SK-N-SH (cell line): ENCODE measurements around the gene SETD4. TPM values are rescaled to one million over a fixed set of nuclear protein-coding genes. Genes with fewer than 3 reads are reported as not detected.

Experiments
- CTCF ChIA-PET: fragments of 300-600, 350-600 bp; formaldehyde crosslinking; extraction: SDS; loops from one replicate; lab custom pipeline; 2021; lab: Yijun Ruan, JAX
- POLR2A ChIA-PET: fragments of 350-600 bp; sonication (Branson Sonifier 250); formaldehyde crosslinking; extraction: SDS; loops from one replicate; lab custom pipeline; 2020; ENCODE audit warnings: antibody characterized with exemption, inconsistent platforms; lab: Yijun Ruan, JAX
- DNase-seq: peaks from one replicate; pipeline ENCODE4 v3.0.0; 2012
- H2AFZ ChIP-seq: fragments of 200-600 bp; sonication (generic); 2 replicates; pipeline ENCODE4 v1.8.1; 2016; ENCODE audit warnings: antibody characterized with exemption, mild to moderate bottlenecking, low read depth
- H3F3A ChIP-seq: fragments of 200-600 bp; sonication (generic); replicated peaks from 2 replicates; pipeline ENCODE3; 2016; ENCODE audit warnings: antibody characterized with exemption, mild to moderate bottlenecking; ENCODE audit not compliant: insufficient read depth
- H3K27ac ChIP-seq, 2 experiments: fragments of 200-500 bp in 1 of 2; fragments of 200-600 bp in 1 of 2; sonication (Bioruptor generic) in 1 of 2; sonication (generic), shearing (Covaris generic) in 1 of 2; 2 replicates each; pipeline versions ENCODE4 v1.5.1 to v1.6.1; 2014 to 2016; ENCODE audit warnings: low read depth in 2 of 2, inconsistent platforms in 1 of 2, low read length in 1 of 2, mild to moderate bottlenecking in 1 of 2, mixed read lengths in 1 of 2
- H3K27me3 ChIP-seq: fragments of 200-600 bp; sonication (generic), shearing (Covaris generic); 2 replicates; pipeline ENCODE4 v1.6.1; 2016; ENCODE audit warnings: mixed run types; ENCODE audit not compliant: insufficient read depth
- H3K36me3 ChIP-seq, 2 experiments: fragments of 200-500 bp in 1 of 2; fragments of 200-600 bp in 1 of 2; sonication (Bioruptor generic) in 1 of 2; sonication (generic) in 1 of 2; replicated peaks in 1 of 2; 2 replicates each; pipeline versions ENCODE3 to v1.5.1; 2014 to 2016; ENCODE audit warnings: low read length in 1 of 2, mild to moderate bottlenecking in 1 of 2; ENCODE audit not compliant: insufficient read depth in 2 of 2, control insufficient read depth in 1 of 2
- H3K4me1 ChIP-seq, 2 experiments: fragments of 200-500 bp in 1 of 2; fragments of 200-600 bp in 1 of 2; sonication (Bioruptor generic) in 1 of 2; sonication (generic), shearing (Covaris generic) in 1 of 2; 2 replicates each; pipeline versions ENCODE4 v1.5.1 to v1.6.1; 2014 to 2016; ENCODE audit warnings: low read depth in 1 of 2, low read length in 1 of 2, mixed run types in 1 of 2; ENCODE audit not compliant: insufficient read depth in 2 of 2, control insufficient read depth in 1 of 2
- H3K4me2 ChIP-seq: fragments of 200-600 bp; sonication (generic), shearing (Covaris generic); 2 replicates; pipeline ENCODE4 v1.6.1; 2017; ENCODE audit warnings: mixed run types
- H3K4me3 ChIP-seq, 2 experiments: fragments of 200-500 bp in 1 of 2; fragments of 200-600 bp in 1 of 2; sonication (Bioruptor generic) in 1 of 2; sonication (generic), shearing (Covaris generic) in 1 of 2; 2 replicates each; pipeline versions ENCODE4 v1.5.1 to v1.8.1; 2014 to 2016; ENCODE audit warnings: low read depth in 2 of 2, inconsistent platforms in 1 of 2, low read length in 1 of 2, mild to moderate bottlenecking in 1 of 2, mixed read lengths in 1 of 2, moderate library complexity in 1 of 2
- H3K79me2 ChIP-seq: fragments of 200-600 bp; sonication (generic); 2 replicates; pipeline ENCODE4 v1.8.1; 2017; ENCODE audit warnings: mild to moderate bottlenecking; ENCODE audit not compliant: insufficient read depth
- H3K9ac ChIP-seq: fragments of 200-600 bp; sonication (generic); 2 replicates; pipeline ENCODE4 v1.6.1; 2017; ENCODE audit warnings: mixed run types
- H3K9me2 ChIP-seq: fragments of 200-600 bp; sonication (generic); 2 replicates; pipeline ENCODE4 v1.6.1; 2017; ENCODE audit warnings: mixed run types
- H3K9me3 ChIP-seq: fragments of 200-600 bp; sonication (generic); 2 replicates; pipeline ENCODE4 v1.6.1; 2017; ENCODE audit warnings: mixed run types, mild to moderate bottlenecking, moderate library complexity
- H4K20me1 ChIP-seq: fragments of 200-600 bp; sonication (generic); 2 replicates; pipeline ENCODE4 v1.6.1; 2017; ENCODE audit warnings: mild to moderate bottlenecking, mixed run types; ENCODE audit not compliant: insufficient read depth
- CHD2 ChIP-seq: fragments of 150-350 bp; IDR thresholded peaks from 2 replicates; pipeline ENCODE4 v1.6.1; 2018; ENCODE audit warnings: low read length; ENCODE audit not compliant: partially characterized antibody
- EP300 ChIP-seq, 2 experiments: IDR thresholded peaks; 2 replicates each; pipeline versions ENCODE4 v1.4.0 to v1.6.1; 2012; ENCODE audit warnings: borderline replicate concordance in 1 of 2, low read depth in 1 of 2, low read length in 1 of 2
- FOSL2 ChIP-seq: IDR thresholded peaks from 2 replicates; pipeline ENCODE4 v1.4.0; 2012; ENCODE audit warnings: low read depth, mild to moderate bottlenecking, moderate library complexity, borderline replicate concordance
- MEF2A ChIP-seq: IDR thresholded peaks from 2 replicates; pipeline ENCODE4 v1.4.0; 2012; ENCODE audit warnings: low read depth, borderline replicate concordance
- MXI1 ChIP-seq: IDR thresholded peaks from 2 replicates; pipeline ENCODE4 v1.6.1; 2012; ENCODE audit warnings: mild to moderate bottlenecking, low read depth, low read length, improper control_type of control experiment
- NFIC ChIP-seq: IDR thresholded peaks from 2 replicates; pipeline ENCODE4 v1.4.0; 2012; ENCODE audit warnings: borderline replicate concordance
- RAD21 ChIP-seq: IDR thresholded peaks from 2 replicates; pipeline ENCODE4 v1.6.1; 2012; ENCODE audit warnings: mild to moderate bottlenecking, low read length
- RCOR1 ChIP-seq: fragments of 150-350 bp; IDR thresholded peaks from 2 replicates; pipeline ENCODE4 v1.6.1; 2017; ENCODE audit warnings: antibody characterized with exemption, low read length
- RFX5 ChIP-seq: IDR thresholded peaks from 2 replicates; pipeline ENCODE4 v1.6.1; 2012; ENCODE audit warnings: mild to moderate bottlenecking, improper control_type of control experiment, low read length
- RXRA ChIP-seq: IDR thresholded peaks from 2 replicates; pipeline ENCODE4 v1.4.0; 2012; ENCODE audit warnings: low read depth, mild to moderate bottlenecking, borderline replicate concordance
- SMC3 ChIP-seq: IDR thresholded peaks from 2 replicates; pipeline ENCODE4 v1.6.1; 2012; ENCODE audit warnings: low read depth, low read length, improper control_type of control experiment
- TAF1 ChIP-seq: IDR thresholded peaks from 2 replicates; pipeline ENCODE4 v1.6.1; 2012; ENCODE audit warnings: low read depth, mild to moderate bottlenecking, low read length, moderate library complexity, borderline replicate concordance
- YY1 ChIP-seq: IDR thresholded peaks from 2 replicates; pipeline ENCODE4 v1.4.0; 2012; ENCODE audit warnings: low read depth, mild to moderate bottlenecking
- WGBS: methylation state at CpG from one replicate; pipeline ENCODE4 v1.1.6; 2017; ENCODE audit warnings: low lambda C conversion rate; 5-methylcytosine and 5-hydroxymethylcytosine counted together
- polyA plus RNA-seq, 3 experiments: library from polyadenylated mRNA; depleted of rRNA; stranded (reverse); fragments of >200 nt; gene quantifications; 2 replicates each; pipeline ENCODE4 v1.2.3, GENCODE V29; 2012
- TF ChIP-seq, protein P1 (sequence below): fragments of 150-350 bp; IDR thresholded peaks from 2 replicates; pipeline ENCODE4 v1.6.1; 2017; ENCODE audit warnings: antibody characterized with exemption, low read length, low read depth, borderline replicate concordance
- TF ChIP-seq, protein P2 (sequence below): IDR thresholded peaks from 2 replicates; pipeline ENCODE4 v1.4.0; 2012; ENCODE audit warnings: low read depth, borderline replicate concordance
- TF ChIP-seq, protein P3 (sequence below): fragments of 150-350 bp; IDR thresholded peaks from 2 replicates; pipeline ENCODE4 v1.6.1; 2016; ENCODE audit warnings: mild to moderate bottlenecking, low read depth, low read length
- TF ChIP-seq, protein P4 (sequence below): fragments of 200-600 bp; sonication (generic); IDR thresholded peaks from 2 replicates; pipeline ENCODE4 v1.6.1; 2017; ENCODE audit warnings: antibody characterized with exemption, mild to moderate bottlenecking, moderate library complexity
- TF ChIP-seq, protein P5 (sequence below): IDR thresholded peaks from 2 replicates; pipeline ENCODE4; 2012
- TF ChIP-seq, protein P6 (sequence below): IDR thresholded peaks from 2 replicates; pipeline ENCODE4 v1.6.1; 2012; ENCODE audit warnings: mild to moderate bottlenecking, low read depth, low read length, moderate library complexity

SETD4 gene
- polyA plus RNA-seq, 1 of the 3 experiments (the other 2 are of a cell fraction) = 15.9 TPM

DNA sequence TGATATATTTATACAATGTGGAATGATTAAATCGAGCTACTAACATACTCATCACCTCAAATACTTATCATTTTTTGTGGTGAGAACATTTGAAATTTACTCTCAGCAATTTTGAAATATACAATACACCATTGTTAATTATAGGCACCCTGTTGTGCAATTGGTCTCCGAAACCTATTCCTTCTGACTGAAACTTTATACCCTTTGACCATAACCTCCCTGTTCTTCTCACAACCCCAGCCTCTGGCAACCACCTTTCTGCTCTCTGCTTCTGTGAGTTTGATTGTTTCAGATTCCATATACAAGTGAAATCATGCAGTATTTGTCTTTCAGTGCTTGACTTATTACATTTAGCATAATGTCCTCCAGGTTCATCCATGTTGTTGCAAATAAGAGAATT is 49.5 kb downstream of the SETD4 start:
- H3K9me3 ChIP-seq = no peaks in the 10 kb centered on the region
- WGBS = 31% methylated on average over 2 of the region's 2 CpGs
- H3K27me3 ChIP-seq = peaks cover 27% of the 10 kb centered on the region
- POLR2A ChIA-PET = no interaction called here
- H3K9ac ChIP-seq = no peak overlapping the region
- H3K4me3 ChIP-seq = no peak overlapping the region
- H2AFZ ChIP-seq = no peak overlapping the region
- H4K20me1 ChIP-seq = no peaks in the 10 kb centered on the region
- TF ChIP-seq YY1 (no peak), RFX5 (no peak), SMC3 (no peak), EP300 (IDR thresholded peaks at IDR 0.05; ENCODE audit: borderline replicate concordance in 1 of 2, low read depth in 1 of 2, low read length in 1 of 2) (no peak), FOSL2 (no peak), MEF2A (no peak), RAD21 (no peak), RXRA (no peak), NFIC (no peak), MXI1 (no peak), CHD2 (no peak), RCOR1 (no peak), TAF1 (no peak)
- TF ChIP-seq, protein P1, sequence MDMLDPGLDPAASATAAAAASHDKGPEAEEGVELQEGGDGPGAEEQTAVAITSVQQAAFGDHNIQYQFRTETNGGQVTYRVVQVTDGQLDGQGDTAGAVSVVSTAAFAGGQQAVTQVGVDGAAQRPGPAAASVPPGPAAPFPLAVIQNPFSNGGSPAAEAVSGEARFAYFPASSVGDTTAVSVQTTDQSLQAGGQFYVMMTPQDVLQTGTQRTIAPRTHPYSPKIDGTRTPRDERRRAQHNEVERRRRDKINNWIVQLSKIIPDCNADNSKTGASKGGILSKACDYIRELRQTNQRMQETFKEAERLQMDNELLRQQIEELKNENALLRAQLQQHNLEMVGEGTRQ = no peak
- TF ChIP-seq, protein P2, sequence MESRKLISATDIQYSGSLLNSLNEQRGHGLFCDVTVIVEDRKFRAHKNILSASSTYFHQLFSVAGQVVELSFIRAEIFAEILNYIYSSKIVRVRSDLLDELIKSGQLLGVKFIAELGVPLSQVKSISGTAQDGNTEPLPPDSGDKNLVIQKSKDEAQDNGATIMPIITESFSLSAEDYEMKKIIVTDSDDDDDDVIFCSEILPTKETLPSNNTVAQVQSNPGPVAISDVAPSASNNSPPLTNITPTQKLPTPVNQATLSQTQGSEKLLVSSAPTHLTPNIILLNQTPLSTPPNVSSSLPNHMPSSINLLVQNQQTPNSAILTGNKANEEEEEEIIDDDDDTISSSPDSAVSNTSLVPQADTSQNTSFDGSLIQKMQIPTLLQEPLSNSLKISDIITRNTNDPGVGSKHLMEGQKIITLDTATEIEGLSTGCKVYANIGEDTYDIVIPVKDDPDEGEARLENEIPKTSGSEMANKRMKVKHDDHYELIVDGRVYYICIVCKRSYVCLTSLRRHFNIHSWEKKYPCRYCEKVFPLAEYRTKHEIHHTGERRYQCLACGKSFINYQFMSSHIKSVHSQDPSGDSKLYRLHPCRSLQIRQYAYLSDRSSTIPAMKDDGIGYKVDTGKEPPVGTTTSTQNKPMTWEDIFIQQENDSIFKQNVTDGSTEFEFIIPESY = no peak
- TF ChIP-seq, protein P3, sequence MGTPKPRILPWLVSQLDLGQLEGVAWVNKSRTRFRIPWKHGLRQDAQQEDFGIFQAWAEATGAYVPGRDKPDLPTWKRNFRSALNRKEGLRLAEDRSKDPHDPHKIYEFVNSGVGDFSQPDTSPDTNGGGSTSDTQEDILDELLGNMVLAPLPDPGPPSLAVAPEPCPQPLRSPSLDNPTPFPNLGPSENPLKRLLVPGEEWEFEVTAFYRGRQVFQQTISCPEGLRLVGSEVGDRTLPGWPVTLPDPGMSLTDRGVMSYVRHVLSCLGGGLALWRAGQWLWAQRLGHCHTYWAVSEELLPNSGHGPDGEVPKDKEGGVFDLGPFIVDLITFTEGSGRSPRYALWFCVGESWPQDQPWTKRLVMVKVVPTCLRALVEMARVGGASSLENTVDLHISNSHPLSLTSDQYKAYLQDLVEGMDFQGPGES = no peak
- TF ChIP-seq, protein P4, sequence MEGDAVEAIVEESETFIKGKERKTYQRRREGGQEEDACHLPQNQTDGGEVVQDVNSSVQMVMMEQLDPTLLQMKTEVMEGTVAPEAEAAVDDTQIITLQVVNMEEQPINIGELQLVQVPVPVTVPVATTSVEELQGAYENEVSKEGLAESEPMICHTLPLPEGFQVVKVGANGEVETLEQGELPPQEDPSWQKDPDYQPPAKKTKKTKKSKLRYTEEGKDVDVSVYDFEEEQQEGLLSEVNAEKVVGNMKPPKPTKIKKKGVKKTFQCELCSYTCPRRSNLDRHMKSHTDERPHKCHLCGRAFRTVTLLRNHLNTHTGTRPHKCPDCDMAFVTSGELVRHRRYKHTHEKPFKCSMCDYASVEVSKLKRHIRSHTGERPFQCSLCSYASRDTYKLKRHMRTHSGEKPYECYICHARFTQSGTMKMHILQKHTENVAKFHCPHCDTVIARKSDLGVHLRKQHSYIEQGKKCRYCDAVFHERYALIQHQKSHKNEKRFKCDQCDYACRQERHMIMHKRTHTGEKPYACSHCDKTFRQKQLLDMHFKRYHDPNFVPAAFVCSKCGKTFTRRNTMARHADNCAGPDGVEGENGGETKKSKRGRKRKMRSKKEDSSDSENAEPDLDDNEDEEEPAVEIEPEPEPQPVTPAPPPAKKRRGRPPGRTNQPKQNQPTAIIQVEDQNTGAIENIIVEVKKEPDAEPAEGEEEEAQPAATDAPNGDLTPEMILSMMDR = no peak
- TF ChIP-seq, protein P5, sequence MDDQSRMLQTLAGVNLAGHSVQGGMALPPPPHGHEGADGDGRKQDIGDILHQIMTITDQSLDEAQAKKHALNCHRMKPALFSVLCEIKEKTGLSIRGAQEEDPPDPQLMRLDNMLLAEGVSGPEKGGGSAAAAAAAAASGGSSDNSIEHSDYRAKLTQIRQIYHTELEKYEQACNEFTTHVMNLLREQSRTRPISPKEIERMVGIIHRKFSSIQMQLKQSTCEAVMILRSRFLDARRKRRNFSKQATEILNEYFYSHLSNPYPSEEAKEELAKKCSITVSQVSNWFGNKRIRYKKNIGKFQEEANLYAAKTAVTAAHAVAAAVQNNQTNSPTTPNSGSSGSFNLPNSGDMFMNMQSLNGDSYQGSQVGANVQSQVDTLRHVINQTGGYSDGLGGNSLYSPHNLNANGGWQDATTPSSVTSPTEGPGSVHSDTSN = no peak
- TF ChIP-seq, protein P6, sequence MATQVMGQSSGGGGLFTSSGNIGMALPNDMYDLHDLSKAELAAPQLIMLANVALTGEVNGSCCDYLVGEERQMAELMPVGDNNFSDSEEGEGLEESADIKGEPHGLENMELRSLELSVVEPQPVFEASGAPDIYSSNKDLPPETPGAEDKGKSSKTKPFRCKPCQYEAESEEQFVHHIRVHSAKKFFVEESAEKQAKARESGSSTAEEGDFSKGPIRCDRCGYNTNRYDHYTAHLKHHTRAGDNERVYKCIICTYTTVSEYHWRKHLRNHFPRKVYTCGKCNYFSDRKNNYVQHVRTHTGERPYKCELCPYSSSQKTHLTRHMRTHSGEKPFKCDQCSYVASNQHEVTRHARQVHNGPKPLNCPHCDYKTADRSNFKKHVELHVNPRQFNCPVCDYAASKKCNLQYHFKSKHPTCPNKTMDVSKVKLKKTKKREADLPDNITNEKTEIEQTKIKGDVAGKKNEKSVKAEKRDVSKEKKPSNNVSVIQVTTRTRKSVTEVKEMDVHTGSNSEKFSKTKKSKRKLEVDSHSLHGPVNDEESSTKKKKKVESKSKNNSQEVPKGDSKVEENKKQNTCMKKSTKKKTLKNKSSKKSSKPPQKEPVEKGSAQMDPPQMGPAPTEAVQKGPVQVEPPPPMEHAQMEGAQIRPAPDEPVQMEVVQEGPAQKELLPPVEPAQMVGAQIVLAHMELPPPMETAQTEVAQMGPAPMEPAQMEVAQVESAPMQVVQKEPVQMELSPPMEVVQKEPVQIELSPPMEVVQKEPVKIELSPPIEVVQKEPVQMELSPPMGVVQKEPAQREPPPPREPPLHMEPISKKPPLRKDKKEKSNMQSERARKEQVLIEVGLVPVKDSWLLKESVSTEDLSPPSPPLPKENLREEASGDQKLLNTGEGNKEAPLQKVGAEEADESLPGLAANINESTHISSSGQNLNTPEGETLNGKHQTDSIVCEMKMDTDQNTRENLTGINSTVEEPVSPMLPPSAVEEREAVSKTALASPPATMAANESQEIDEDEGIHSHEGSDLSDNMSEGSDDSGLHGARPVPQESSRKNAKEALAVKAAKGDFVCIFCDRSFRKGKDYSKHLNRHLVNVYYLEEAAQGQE = no peak
- TF ChIP-seq, all 33 proteins: peak for 0
- Histone ChIP-seq H3K36me3 (no peaks in the 10 kb centered on the region), H3K79me2 (no peaks in the 10 kb centered on the region), H3K27ac (no peak overlapping the region), H3K4me2 (no peak overlapping the region), H3K9me2 (no peaks in the 10 kb centered on the region), H3F3A (no peaks in the 10 kb centered on the region), H3K4me1 (no peaks in the 10 kb centered on the region)
- CTCF ChIA-PET = no interaction called here
- DNase-seq = no peak
